Astrocyte (in vitro differentiated cells and primary cell): ENCODE measurements around the gene SNX15. TPM values are rescaled to one million over a fixed set of nuclear protein-coding genes. Genes with fewer than 3 reads are reported as not detected.
A peak's percentile ranks its signal among the peaks of the same experiment; 100 is the strongest.

Source experiments
- DNase-seq: peaks from one replicate; pipeline ENCODE4 v3.0.0-alpha.2; 2010; ENCODE audit warnings: low read depth
- FAIRE-seq: peaks from 2 replicates; lab custom pipeline; 2011; peaks lifted over from hg19 to GRCh38; lab: Jason Lieb, UNC
- H2AFZ ChIP-seq: 2 replicates; pipeline ENCODE4 v1.6.0; 2012; ENCODE audit warnings: low read depth, low read length, inconsistent platforms
- H3K27ac ChIP-seq: 2 replicates; pipeline ENCODE4 v1.5.1; 2011; ENCODE audit warnings: low read depth, low read length, inconsistent platforms
- H3K27me3 ChIP-seq: 2 replicates; pipeline ENCODE4 v1.6.0; 2011; ENCODE audit warnings: low read length, inconsistent platforms; ENCODE audit not compliant: insufficient read depth
- H3K36me3 ChIP-seq: 2 replicates; pipeline ENCODE4 v1.5.1; 2011; ENCODE audit warnings: low read length, inconsistent platforms; ENCODE audit not compliant: insufficient read depth
- H3K4me1 ChIP-seq: 2 replicates; pipeline ENCODE4 v1.5.1; 2011; ENCODE audit warnings: low read length, inconsistent platforms; ENCODE audit not compliant: insufficient read depth
- H3K4me2 ChIP-seq: 2 replicates; pipeline ENCODE4 v1.6.0; 2012; ENCODE audit warnings: low read length, inconsistent platforms
- H3K4me3 ChIP-seq: 2 replicates; pipeline ENCODE4 v1.5.1; 2011; ENCODE audit warnings: low read depth, mild to moderate bottlenecking, low read length, inconsistent platforms; ENCODE audit not compliant: insufficient read depth
- H3K79me2 ChIP-seq: 2 replicates; pipeline ENCODE4 v1.6.0; 2012; ENCODE audit warnings: mild to moderate bottlenecking, low read length, inconsistent platforms; ENCODE audit not compliant: insufficient read depth
- H3K9ac ChIP-seq: 2 replicates; pipeline ENCODE4 v1.6.0; 2012; ENCODE audit warnings: mild to moderate bottlenecking, low read length, inconsistent platforms
- H3K9me3 ChIP-seq: 2 replicates; pipeline ENCODE4 v1.5.1; 2012; ENCODE audit warnings: low read depth, mild to moderate bottlenecking, low read length, inconsistent platforms; ENCODE audit not compliant: insufficient read depth
- H4K20me1 ChIP-seq: 2 replicates; pipeline ENCODE4 v1.6.0; 2012; ENCODE audit warnings: low read length, inconsistent platforms; ENCODE audit not compliant: insufficient read depth
- H3K27ac Mint-ChIP-seq: one replicate; pipeline ENCODE4 v1.8.0; 2021; ENCODE audit warnings: mild to moderate bottlenecking, mixed read lengths; ENCODE audit not compliant: unreplicated experiment
- H3K27me3 Mint-ChIP-seq: one replicate; pipeline ENCODE4 v1.8.0; 2021; ENCODE audit warnings: low read depth, mixed read lengths; ENCODE audit not compliant: unreplicated experiment
- H3K36me3 Mint-ChIP-seq: one replicate; pipeline ENCODE4 v1.8.0; 2021; ENCODE audit warnings: low read depth, mixed read lengths; ENCODE audit not compliant: unreplicated experiment
- H3K4me1 Mint-ChIP-seq: one replicate; pipeline ENCODE4 v1.8.0; 2021; ENCODE audit warnings: low read depth, mixed read lengths; ENCODE audit not compliant: unreplicated experiment
- H3K4me3 Mint-ChIP-seq: one replicate; pipeline ENCODE4 v1.8.0; 2021; ENCODE audit warnings: mild to moderate bottlenecking, moderate library complexity, mixed read lengths; ENCODE audit not compliant: unreplicated experiment
- H3K9me3 Mint-ChIP-seq: one replicate; pipeline ENCODE4 v1.8.0; 2021; ENCODE audit warnings: mild to moderate bottlenecking, mixed read lengths; ENCODE audit not compliant: unreplicated experiment
- CTCF ChIP-seq: IDR thresholded peaks from 2 replicates; pipeline ENCODE4 v1.5.1; 2011; ENCODE audit warnings: low read depth, mild to moderate bottlenecking, inconsistent platforms, low read length, moderate library complexity; ENCODE audit not compliant: insufficient read depth
- EZH2 ChIP-seq: IDR thresholded peaks from 2 replicates; pipeline ENCODE4 v1.6.1; 2012; ENCODE audit warnings: mild to moderate bottlenecking, low read length, inconsistent platforms; ENCODE audit not compliant: insufficient read depth
- total RNA-seq: library from RNA; stranded (reverse); gene quantifications from 2 replicates; pipeline ENCODE4 v1.2.1, GENCODE V29; 2021

Gene SNX15
- total RNA-seq, 1 donor from 2014 or later = 18.5 TPM

GRCh38 chr11:65072631-65072966 lies 45.4 kb downstream of the SNX15 start:
- no peak for FAIRE-seq
- no peak overlapping the region for H3K27ac ChIP-seq
- Mint-ChIP-seq H3K4me3 (no peak overlapping the region), H3K4me1 (no peaks in the 10 kb centered on the region), H3K9me3 (no peaks in the 10 kb centered on the region), H3K27ac (no peak overlapping the region), H3K27me3 (peaks cover 3% of the 10 kb centered on the region), H3K36me3 (no peaks in the 10 kb centered on the region)
- H3K36me3 ChIP-seq = peaks cover 4% of the 10 kb centered on the region
- H3K4me1 ChIP-seq = no peaks in the 10 kb centered on the region
- peaks cover 4% of the 10 kb centered on the region for H3K79me2 ChIP-seq
- no peaks in the 10 kb centered on the region for H3K27me3 ChIP-seq
- H3K4me2 ChIP-seq = no peak overlapping the region
- no peak overlapping the region for H2AFZ ChIP-seq
- no peak for DNase-seq
- TF ChIP-seq CTCF = no peak
- no peak for TF ChIP-seq EZH2
- H3K9ac ChIP-seq = no peak overlapping the region
- no peaks in the 10 kb centered on the region for H4K20me1 ChIP-seq
- no peak overlapping the region for H3K4me3 ChIP-seq
- H3K9me3 ChIP-seq = no peaks in the 10 kb centered on the region

- DNase-seq = no peak
- Histone ChIP-seq H3K79me2 (peaks cover 43% of the 10 kb centered on the region), H3K27ac (no peak overlapping the region), H3K9ac (no peak overlapping the region), H3K4me3 (no peak overlapping the region), H3K36me3 (peaks cover 13% of the 10 kb centered on the region), H4K20me1 (peaks cover 4% of the 10 kb centered on the region), H3K4me1 (no peaks in the 10 kb centered on the region), H2AFZ (no peak overlapping the region), H3K9me3 (no peaks in the 10 kb centered on the region), H3K4me2 (no peak overlapping the region), H3K27me3 (no peaks in the 10 kb centered on the region)
- Mint-ChIP-seq H3K27ac (no peak overlapping the region), H3K9me3 (no peaks in the 10 kb centered on the region), H3K36me3 (no peaks in the 10 kb centered on the region), H3K4me3 (no peak overlapping the region), H3K4me1 (no peaks in the 10 kb centered on the region), H3K27me3 (no peaks in the 10 kb centered on the region)
- TF ChIP-seq EZH2 (no peak), CTCF (no peak)
- no peak for FAIRE-seq
These were observed 50.2 kb downstream of the SNX15 start for GRCh38 chr11:65077451-65077850.

GRCh38 chr11:65078151-65078550 lies 50.9 kb downstream of the SNX15 start:
- Mint-ChIP-seq H3K27ac (no peak overlapping the region), H3K4me1 (no peaks in the 10 kb centered on the region), H3K9me3 (no peaks in the 10 kb centered on the region), H3K27me3 (no peaks in the 10 kb centered on the region), H3K4me3 (no peak overlapping the region), H3K36me3 (no peaks in the 10 kb centered on the region)
- H3K4me1 ChIP-seq = peaks cover 4% of the 10 kb centered on the region
- H4K20me1 ChIP-seq = peaks cover 4% of the 10 kb centered on the region
- H3K4me2 ChIP-seq = no peak overlapping the region
- peaks cover 13% of the 10 kb centered on the region for H3K36me3 ChIP-seq
- FAIRE-seq (no peak), DNase-seq (no peak)
- H3K9me3 ChIP-seq = no peaks in the 10 kb centered on the region
- TF ChIP-seq EZH2 (no peak), CTCF (peak; percentile 50)
- no peak overlapping the region for H3K9ac ChIP-seq
- no peak overlapping the region for H3K4me3 ChIP-seq
- H3K27ac ChIP-seq = no peak overlapping the region
- no peak overlapping the region for H2AFZ ChIP-seq
- no peaks in the 10 kb centered on the region for H3K27me3 ChIP-seq
- peaks cover 50% of the 10 kb centered on the region for H3K79me2 ChIP-seq
